GM15510 (cell line): Measurements from ENCODE around the gene FAM222A.

Experiments
- POLR2A ChIP-seq: IDR thresholded peaks from 3 replicates; pipeline ENCODE4 v1.6.1; 2011; ENCODE audit warnings: borderline replicate concordance; ENCODE audit not compliant: insufficient read length; ENCODE audit errors: extremely low read depth

The FAM222A gene

DNA sequence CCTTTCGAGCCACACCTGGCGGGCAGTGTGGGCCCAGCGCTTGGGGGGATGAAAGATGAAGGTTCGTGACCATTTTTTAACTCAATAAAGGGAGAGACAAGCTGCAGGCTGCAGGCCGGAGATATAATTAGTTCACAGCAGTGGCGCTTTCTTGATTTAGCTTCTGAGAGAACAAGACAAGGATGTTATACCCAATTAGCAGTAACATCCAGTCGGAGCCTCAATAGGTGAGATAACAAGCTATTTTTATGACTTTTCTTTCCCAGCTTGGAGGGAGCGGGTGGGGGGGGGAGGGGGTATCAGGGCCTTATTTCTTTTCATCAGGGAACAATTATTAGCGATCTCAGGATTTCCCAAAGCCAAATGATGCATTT lies 9.1 kb downstream of the FAM222A start:
- no peak for TF ChIP-seq POLR2A

DNA sequence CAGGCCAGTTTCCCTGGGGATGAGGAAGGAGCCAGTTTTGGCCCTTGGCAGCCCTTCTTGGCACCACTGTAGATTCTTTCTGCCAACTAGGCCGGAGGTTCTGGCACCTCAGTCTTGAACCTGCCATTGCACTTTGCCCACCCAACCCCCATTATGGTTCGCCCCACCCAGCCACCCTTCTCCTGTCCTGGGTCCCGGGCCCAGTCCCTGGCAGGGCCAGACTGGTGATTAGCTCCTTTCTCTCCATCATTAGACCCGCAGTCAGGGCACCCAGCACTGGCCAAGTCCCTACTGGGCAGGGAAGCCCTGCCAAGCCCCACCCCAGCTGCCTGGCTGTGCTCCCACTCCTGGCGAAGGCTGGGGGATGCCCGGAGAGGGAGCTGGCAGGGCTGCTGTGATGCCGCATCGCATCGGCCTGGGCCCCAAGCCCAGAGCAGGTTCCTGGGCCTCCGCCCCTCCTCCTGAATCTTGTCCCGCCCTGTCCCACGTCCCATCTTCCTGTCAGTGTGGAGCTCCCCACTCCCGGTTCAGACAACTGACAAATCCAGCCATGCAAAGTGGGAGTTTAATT lies 9.8 kb downstream of the FAM222A start:
- TF ChIP-seq POLR2A = no peak

DNA sequence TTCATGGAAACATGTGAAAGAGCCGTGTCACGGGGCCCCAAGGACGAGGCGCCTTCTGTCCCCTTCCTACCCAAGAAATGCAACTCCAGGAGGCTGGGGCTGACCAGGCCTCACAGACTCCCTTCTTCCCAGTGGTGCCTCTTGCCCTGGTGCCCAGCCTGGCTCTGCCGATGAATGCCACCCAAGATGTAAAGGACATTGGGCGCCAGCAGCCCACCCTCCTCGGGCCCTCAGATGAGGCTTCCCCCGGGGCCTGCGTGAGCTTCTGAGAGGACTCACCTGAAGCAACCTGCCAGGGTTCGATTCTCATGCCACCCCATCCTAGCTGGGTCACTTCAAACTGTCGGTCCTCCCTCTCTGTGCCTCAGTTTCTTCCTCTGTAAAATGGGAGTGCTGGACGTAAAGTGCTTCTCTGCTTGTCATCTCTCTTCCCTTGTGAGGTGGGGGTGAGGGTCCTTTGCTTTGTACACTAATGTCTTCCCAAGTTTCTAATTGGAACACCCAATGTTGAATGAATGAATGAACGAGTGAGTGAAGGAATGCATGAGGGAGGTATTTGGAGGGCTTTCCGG lies 10.8 kb downstream of the FAM222A start:
- no peak for TF ChIP-seq POLR2A

DNA sequence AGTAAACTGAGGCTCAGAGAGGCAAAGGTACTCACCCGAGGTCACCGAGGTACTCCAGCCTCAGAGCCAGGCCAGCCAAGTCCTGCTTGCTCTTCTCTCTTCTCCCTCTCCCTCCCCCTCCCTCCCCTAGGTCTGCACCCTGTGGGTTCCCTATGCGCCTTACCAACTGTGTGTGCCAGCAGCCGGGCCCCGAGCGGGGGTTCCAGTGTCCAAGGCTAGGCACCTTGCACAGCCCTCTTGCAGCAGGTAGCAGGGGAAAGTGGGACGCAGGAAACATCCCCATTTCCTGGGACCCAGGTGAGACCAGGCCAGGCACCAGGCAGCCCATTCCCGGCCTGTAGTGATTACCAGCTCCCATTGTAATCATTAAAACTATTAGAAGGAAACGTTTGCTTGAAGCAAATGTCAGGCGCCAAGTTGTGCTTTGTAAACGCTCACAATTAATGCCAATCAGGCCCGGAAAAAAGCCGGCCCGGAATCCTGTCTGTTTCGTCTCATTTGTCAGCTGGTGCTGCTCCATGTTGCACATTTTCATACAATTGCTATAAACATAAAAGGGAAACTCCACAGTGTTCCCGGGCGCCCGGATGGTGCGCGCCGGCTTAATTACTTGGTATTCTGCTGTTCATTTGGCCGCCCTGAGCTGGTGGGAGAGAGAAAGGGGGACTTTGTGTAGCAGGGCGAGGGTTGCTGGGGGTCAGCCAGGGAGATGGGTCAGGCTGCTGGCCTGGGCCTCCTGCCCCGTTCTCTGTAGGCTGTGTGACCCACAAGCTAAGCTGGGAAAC lies 11.9 kb downstream of the FAM222A start:
- no peak for TF ChIP-seq POLR2A

DNA sequence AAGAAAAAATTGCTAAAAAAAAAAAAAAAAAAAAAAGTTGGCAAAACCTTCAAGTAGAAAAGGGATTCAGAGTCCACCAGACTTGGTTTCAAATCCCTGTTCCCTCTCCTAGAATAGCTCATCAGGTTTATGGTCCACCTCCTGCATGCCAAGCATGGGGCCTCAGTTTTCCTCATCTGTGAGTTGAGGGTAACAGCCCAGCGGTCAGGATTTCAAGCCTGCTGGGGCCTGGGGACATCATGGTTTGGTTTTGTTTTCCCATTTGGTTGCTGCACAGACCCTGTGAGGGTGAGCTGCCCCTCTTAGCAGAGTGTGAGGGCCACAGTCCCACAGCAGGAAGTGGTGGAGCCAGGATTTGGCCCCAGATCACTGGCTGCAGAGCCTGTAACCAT lies 12.5 kb downstream of the FAM222A start:
- no peak for TF ChIP-seq POLR2A

DNA sequence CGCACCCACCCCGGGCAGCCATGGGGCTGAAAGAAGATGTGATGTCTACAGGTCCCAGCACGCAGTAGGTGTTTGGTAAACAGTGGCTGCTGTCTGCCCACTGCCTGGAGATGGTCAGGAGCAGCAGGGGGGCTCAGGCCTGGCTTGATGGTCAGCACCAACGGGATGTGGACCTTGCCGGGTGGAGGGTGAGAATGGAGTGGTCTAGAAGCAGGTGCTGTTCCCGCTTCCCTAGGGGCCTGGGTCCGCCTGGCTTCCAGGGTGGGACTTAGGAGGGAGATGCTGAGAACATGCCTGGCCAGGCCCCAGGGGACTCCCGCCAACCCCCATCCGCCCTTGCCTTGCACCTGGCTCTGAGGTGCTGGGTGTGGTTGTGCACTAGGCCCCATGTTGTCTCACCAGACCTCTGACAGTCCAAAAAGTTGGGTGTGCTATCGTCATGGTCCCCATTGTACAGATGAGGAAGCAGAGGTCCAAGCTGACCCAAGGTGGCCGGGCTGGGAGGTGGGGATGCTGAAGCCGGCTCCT lies 12.9 kb downstream of the FAM222A start:
- no peak for TF ChIP-seq POLR2A

DNA sequence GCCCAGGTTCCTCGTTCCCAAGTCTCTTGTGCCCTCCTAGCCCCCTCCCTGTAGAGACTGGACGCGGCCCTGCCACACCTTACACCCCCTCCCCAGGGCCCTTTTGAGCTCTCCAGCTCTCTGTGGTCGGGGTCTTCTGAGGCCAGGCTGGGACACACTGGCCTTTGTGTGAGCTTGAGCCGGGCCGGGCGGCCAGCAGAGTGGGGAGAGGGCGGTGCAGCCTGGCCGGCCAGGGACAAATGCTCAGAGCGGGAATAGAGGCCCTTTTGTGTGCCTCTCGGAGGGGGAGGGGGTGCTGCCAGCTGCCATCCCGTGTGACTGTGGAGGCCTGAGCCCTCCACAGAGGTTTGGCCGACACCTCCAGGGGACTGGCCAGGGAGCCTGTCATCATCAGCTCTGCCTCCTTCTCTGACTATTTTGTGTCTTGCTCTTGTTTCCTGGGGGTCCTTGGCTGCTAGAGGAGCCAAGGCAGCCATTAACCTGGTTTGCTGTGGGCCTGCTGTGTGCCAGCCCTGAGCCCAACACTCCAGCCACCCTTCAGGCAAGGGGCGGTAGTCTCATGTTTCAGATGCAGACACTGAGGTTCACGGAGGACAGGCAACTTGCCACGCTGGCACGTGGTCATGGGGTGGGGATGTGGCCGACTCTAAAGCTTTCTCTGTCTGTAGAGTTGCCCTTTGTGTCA lies 13.6 kb downstream of the FAM222A start:
- TF ChIP-seq POLR2A = no peak

DNA sequence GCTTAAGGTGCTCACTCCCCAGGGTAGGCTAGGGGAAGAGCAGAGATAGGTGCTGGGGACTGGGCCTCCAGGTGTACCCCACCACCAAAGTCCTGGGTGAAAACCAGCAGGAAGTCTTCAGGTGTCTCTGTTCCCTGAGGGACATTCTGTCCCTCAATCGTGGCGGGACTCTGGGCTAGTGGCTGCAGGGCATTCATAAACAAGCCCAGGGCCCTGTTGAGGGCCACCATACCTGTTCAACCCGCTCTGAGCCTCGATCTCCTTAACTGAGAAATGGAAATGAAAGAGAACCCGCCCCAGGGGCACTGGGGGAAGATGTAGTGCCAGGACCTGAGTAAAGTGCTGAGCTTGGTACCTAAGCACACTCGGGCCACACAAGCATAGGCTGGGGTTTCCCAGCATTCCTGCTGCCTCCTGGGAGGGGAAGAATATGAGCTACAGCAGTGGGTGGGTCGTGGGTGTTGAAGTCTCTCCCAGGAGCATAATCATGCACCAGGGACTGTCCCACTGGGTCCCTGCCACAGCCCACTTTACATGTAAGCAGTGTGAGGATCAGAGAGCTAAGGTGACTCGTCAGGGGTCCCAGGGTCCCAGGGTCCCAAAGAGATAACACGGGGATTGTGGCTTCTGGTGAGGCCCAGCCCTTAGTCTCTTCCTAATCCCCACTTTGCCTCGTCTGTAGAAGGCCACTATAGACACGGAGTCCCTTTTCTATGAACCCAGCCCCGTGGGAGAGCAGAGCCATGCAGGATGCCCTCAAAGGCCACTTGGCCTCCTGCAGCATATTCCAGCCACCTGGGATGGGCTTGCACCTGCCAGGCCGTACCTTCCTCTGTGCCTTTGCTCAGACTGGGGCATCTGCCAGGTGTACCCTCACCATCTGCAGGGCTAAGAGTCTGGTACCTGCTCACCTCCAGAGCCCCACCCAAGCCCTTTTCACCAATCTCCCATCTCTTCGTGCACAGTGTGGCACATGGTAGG lies 14.4 kb downstream of the FAM222A start:
- no peak for TF ChIP-seq POLR2A

DNA sequence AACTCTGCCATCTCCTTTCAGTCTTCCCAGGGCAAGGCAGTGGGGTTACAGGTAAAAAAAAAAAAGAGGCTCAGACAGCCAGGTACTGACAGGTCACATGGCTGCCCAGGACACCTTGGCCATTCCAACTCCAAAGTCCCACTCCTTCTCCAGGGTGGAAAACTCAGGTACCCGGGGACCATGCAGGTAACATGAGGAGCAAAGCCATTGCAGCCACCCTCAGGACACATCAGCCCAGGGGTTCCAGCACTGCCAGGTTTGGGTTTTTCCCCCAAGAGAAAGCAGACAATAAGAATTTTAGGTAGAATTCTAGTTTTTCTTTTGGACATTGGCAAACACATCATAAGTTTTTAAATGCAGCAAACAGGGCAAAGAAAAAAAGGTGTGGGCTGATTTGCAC lies 15.3 kb downstream of the FAM222A start:
- TF ChIP-seq POLR2A = no peak

DNA sequence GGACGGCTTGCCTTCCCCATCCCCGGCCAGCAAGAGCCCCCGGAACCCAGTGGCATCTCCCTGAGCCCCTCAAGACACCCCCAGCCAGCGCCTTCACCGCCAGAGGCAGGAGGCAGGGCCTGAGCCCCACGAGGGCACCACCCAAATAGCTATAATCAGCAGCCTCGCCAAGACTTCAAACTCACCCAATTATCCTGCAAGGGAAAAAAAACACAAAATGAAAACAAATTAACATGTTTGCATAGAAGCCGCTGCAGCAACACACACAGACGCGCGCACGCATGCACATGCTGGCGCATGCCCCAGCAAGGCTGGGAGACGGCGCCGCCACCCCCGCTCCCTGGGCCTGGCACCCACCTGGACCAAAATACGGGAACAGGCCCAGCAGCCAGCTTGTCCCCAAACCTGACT lies 15.8 kb downstream of the FAM222A start:
- TF ChIP-seq POLR2A = no peak

DNA sequence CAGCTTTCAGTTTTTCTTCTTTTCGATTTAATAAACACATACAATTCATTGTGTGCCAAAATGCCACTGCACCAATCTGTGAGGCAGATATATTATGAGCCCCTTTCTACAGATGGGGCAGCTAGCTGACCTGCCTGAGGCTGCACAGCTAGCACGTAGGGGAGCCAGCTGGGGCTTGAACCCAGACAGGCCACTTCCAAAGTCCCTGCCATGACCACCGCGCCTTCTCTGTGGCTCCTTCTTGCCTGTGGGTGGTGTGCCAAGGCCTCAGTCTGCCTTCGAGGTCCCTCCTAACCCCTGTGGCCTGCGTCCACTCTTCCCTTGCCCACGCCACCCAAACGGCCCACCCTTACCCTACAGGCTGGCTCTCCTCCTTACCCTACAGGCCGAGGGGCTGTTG lies 16.2 kb downstream of the FAM222A start:
- TF ChIP-seq POLR2A = no peak

DNA sequence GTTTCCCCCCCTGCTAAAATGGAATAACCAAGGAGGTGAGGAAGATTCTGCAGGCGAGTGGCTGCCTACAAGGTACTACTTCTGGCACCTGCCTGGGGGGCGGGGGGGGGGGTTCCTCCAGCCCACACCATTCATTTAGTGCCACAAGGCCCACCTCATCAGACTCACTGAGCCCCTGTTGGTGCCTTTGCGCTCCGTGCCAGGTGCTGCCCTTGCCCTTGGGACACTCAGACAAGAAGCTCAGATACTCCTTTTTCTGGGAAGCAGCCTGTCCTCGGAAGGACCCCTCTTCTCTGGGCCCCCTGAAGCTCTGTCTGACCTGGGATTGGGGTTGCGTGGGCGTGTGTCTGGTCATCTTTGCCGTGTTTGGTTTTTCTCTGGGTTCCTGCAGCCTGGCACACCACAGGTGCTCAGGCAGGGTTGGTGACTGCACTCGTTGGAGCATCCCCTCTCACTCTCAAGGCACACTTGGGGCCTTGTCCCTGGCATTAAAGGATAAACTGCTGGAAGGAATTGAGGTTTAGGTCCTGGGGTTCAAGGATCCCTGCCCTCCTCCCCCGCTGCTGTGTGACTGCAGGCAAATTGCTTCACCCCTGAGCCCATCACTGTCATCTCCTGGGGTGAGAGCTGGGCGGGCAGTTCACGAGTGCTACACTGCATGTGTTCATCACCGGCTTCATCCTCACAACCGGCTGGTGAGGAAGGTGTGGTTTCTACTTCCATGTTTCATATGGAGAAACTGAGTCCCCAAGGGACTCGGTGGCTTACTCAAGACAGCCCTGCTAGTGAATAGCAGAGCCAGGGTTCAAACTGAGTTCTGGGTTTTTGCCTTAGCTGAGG lies 16.9 kb downstream of the FAM222A start:
- TF ChIP-seq POLR2A = no peak

DNA sequence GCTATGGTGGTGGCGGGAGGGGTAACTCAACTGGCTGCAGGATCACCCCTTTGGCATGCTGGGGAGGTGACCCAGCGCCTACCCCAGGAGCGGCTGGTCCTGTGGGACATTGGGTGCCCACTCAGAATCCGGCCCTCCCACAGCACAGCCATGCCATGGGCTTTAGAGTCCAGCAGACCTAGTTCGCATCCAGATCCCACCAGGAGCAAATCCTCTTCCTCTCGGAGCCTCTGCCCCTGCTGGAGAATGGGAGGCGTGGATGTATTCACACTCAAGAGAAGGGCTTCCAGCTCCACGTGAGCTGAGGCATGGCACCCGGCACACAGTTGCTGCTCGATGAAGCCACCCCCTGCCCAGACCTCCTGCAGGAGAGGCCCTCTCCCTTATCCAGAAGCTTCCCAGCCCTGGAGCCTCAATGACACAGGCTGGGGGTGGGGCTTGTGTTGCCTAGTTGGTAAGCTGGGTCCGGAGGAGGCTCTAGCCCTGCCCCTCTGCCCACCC lies 17.7 kb downstream of the FAM222A start:
- no peak for TF ChIP-seq POLR2A
